HUES6 (cell line): Measurements from ENCODE around the gene GPBP1L1.

Source experiments
- H3K27ac ChIP-seq: 2 replicates; pipeline ENCODE4 v1.7.0; 2013; ENCODE audit warnings: low read depth, mild to moderate bottlenecking, low read length, inconsistent platforms
- H3K27me3 ChIP-seq: 2 replicates; pipeline ENCODE4 v1.6.1; 2013; ENCODE audit warnings: low read length; ENCODE audit not compliant: control insufficient read depth, insufficient read depth
- H3K36me3 ChIP-seq: 2 replicates; pipeline ENCODE4 v1.6.1; 2013; ENCODE audit warnings: low read length; ENCODE audit not compliant: control insufficient read depth, insufficient read depth
- H3K4me1 ChIP-seq: 2 replicates; pipeline ENCODE4 v1.6.1; 2013; ENCODE audit warnings: low read length; ENCODE audit not compliant: control insufficient read depth, insufficient read depth
- H3K4me3 ChIP-seq: 2 replicates; pipeline ENCODE4 v1.5.1; 2013; ENCODE audit warnings: low read depth, low read length
- H3K9ac ChIP-seq: one replicate; pipeline ENCODE4 v1.6.1; 2013; ENCODE audit warnings: mild to moderate bottlenecking, low read length
- H3K9me3 ChIP-seq: 2 replicates; pipeline ENCODE4 v1.6.1; 2013; ENCODE audit warnings: low read depth, low read length; ENCODE audit not compliant: control insufficient read depth, insufficient read depth

The GPBP1L1 gene

DNA sequence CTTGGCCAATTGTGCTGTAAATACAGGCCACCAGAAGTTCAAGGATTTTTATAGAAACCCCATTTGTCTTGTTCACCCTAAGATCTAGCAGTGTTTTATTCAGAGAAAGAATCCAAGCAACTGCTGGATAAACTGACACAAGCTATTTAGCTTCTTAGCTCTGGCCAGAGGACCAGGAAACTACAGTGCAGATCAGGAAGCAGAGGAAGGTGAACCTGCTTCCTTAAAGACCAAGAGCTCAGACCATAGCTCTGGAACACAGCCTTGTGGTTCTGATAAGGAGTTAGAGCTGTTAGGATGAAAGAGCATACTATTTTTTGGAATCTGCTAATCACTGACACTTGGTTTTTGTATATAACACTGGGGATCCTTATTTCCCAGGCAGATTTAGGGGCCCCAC is 57.3 kb downstream of the GPBP1L1 start:
- no peak overlapping the region for H3K9ac ChIP-seq
- H3K4me1 ChIP-seq = no peaks in the 10 kb centered on the region
- H3K27me3 ChIP-seq = no peaks in the 10 kb centered on the region
- no peak overlapping the region for H3K4me3 ChIP-seq
- H3K36me3 ChIP-seq = peaks cover 83% of the 10 kb centered on the region
- no peaks in the 10 kb centered on the region for H3K9me3 ChIP-seq
- H3K27ac ChIP-seq = no peak overlapping the region

DNA sequence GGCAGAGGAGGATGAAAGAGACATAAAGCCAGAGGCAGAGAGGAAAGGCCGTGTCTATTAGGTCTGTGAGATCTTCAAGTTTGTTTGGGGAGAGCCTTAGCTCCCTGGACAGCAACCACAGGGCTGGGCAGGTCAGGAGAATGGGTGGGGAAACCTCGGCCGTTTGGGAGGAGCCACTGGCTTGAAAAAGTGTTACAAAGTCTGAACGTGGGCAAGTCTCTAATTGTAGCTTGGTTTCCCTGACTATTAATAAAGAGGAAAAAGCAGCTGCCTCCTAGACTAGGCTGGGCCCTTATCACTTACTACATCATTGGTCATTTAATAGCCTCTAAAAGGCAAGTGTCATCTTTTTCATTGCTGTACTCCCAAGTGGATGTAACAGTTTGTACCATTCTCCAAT is 62.4 kb downstream of the GPBP1L1 start, which contains the start of gene CCDC17:
Gene CCDC17 (minus strand): TSS at position 83 of the 400 bp plus-strand sequence. CDS start 145 bp downstream, outside the sequence.
- no peaks in the 10 kb centered on the region for H3K9me3 ChIP-seq
- H3K4me1 ChIP-seq = no peaks in the 10 kb centered on the region
- H3K36me3 ChIP-seq = peaks cover 64% of the 10 kb centered on the region
- no peak within 1 kb of the TSS for H3K27ac ChIP-seq
- no peaks in the 10 kb centered on the region for H3K27me3 ChIP-seq
- H3K4me3 ChIP-seq = no peak within 1 kb of the TSS
- H3K9ac ChIP-seq = no peak within 1 kb of the TSS

DNA sequence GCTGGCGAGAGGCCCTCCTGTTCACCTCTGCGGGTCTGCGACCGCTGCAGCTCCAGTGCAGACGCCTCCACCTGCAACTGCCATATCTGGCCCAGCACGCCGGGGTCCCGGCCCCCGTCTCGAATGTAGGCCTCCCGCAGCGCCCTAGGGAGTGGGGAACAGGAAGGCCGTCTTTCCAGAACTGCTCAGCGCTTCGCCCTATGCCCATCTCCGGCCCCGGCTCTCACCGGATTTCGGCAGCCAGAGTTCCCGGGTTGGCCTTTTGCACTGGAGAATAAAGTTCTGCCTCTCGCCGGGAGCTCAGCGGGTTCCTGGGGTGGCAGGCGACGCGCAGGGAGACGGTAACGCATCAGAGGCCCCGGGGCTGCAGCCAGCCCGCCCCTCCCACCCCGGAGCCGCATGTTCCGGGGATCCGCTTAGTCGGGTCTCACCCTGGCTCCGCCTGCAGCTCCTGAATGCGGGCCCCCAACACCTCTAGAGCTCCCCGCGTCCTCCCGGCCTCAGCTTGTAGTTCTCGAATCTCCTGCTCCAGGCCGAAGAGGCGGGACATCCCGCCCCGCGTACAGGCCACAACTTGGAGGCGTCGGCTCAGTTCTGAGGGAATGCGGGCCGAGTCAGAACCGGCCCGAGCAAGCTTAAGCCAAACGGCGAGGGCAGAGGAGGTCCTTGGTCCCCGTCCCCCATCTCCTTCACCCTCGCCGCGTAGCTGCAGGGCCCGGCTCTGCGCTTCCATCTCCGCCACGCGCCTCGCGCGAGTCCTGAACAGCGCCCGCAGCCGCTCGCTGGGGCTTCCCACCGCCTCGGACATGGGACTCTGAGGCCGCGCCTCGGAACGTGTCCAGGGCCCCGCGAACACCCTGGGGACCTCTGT is 63.6 kb downstream of the GPBP1L1 start:
- Histone ChIP-seq H3K27me3 (no peaks in the 10 kb centered on the region), H3K4me3 (no peak overlapping the region), H3K9ac (no peak overlapping the region), H3K9me3 (no peaks in the 10 kb centered on the region), H3K4me1 (no peaks in the 10 kb centered on the region), H3K27ac (no peak overlapping the region), H3K36me3 (peaks cover 62% of the 10 kb centered on the region)

DNA sequence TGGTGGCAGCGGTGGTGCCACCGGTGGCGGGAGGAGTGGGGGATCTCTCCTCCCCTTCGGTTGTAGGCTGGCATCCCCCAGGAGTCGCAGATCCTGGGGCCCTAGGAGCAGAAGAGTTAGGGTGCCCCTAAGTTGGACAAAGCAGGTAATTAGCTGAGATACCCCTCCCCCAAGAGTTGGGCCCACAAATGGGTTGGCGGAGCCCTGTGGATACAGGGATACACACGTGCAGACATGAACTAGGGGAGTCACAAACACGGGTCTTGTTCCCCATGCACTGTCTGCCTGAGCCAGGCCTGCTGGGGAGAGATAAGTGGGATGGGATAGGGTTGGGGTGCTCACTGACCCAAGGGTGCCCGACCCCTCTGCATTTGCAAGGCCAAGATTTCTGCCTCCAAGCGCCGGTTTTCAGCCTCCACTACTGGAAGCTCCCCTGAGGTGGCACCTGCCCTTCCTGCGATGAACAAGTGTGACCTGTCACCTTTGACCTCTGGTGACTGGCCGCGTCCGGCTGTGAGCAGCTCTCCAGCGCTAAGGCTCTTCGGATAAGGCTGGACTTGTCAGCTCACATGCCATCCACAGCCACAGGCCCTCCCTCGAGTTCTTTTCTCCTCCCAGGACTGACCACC is 64.3 kb downstream of the GPBP1L1 start:
- H3K9me3 ChIP-seq = no peaks in the 10 kb centered on the region
- H3K9ac ChIP-seq = no peak overlapping the region
- H3K4me1 ChIP-seq = no peaks in the 10 kb centered on the region
- no peak overlapping the region for H3K27ac ChIP-seq
- H3K27me3 ChIP-seq = no peaks in the 10 kb centered on the region
- peaks cover 64% of the 10 kb centered on the region for H3K36me3 ChIP-seq
- no peak overlapping the region for H3K4me3 ChIP-seq

DNA sequence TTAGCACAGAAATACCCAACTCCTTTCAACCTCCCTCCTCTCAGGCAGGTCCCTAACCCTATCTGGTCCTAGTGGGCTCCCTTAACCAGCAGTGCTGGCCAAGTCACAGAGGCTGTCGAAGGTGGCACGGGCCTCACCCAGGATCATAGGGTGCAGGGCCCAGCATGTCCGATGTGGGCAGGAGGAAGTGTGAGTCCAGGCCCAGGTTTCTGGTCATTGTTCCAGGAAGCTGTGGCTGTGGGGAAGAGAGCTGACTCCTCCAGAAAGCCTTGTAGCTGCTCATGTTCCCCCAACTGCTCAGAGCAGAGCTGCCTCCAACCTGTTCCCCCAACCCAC is 64.9 kb downstream of the GPBP1L1 start:
- H3K9me3 ChIP-seq = no peaks in the 10 kb centered on the region
- H3K4me1 ChIP-seq = no peaks in the 10 kb centered on the region
- H3K27ac ChIP-seq = no peak overlapping the region
- H3K4me3 ChIP-seq = no peak overlapping the region
- H3K9ac ChIP-seq = no peak overlapping the region
- no peaks in the 10 kb centered on the region for H3K27me3 ChIP-seq
- peaks cover 66% of the 10 kb centered on the region for H3K36me3 ChIP-seq

DNA sequence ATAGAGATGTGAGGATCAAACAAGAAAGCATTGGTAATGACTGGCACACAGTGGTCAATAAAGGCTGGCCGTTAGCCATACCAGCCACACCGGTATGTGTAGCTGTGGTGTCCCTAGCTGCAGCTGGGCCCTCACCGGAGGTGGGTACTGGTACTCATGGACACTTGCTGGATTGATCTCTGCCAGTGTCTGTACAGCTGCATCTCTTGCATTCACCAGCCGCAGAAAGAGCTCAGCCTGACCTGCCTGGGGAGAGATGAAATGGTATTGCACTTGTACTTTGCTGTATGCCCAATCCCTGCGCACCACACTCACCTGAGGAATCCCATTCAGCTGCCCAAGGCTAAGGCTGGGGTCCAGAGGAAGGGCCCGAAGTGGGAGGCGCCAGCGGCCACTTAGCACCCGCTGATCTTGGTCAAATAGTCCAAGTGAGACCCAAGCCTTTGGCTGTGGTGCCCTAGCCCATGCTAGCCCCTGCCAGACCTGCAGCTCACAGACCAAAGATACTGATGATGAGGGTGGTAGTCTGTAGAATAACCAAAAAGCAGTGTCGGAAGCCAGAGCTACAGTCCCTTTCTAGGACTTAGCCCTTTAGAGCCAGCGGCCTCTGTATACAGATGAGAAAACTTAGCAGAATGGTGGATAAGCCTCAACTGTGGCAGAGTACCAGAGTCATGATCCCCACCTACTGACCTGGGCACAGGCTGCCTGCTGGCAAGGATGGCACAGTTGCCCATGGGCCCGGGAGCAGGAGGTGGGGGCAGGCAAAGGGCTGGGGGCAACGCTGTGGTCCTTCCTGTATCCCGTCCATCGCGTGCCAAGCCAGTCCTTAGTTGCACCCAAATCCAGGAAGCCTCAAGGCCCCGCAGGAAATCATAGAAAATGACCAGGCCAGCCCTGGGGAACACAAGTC is 65.5 kb downstream of the GPBP1L1 start:
- H3K9me3 ChIP-seq = no peaks in the 10 kb centered on the region
- H3K4me3 ChIP-seq = no peak overlapping the region
- no peak overlapping the region for H3K27ac ChIP-seq
- H3K36me3 ChIP-seq = peaks cover 68% of the 10 kb centered on the region
- H3K4me1 ChIP-seq = no peaks in the 10 kb centered on the region
- H3K27me3 ChIP-seq = no peaks in the 10 kb centered on the region
- H3K9ac ChIP-seq = no peak overlapping the region

DNA sequence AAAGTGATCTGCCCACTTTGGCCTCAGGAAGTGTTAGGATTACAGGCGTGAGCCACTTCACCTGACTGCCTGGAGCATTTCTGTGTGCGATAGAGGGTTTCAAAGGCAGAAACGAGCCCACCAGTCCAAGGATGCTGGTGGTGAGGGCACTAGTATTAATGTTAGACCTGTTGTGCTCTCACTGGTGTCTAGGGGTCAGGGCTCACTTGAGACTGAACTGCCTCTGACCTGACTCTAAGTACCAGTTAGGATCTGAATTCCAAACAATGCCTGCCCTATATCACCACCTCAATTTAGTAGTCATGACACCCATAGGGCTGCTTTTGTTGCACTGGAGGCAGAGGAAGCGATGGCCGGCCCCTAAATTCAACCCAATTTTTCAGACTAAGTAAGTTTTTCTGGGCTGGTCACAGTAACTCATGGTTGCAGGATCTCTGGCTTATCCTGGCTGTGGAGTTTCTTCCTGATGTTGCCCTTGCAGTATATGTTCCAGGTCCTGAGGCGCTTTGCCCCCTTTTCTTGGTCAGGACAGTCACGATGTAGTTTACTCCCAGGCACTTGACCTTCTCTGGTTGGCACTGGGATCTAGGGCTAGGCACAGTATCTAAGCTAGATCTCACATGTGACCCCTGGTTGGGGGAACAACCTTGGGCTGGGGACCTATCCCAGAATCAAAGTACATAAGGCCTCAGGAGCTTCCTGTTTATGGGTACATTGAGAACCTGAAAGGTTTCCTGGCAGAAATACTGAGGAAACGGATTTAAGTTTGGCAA is 67.0 kb downstream of the GPBP1L1 start:
- Histone ChIP-seq H3K36me3 (peaks cover 77% of the 10 kb centered on the region), H3K27me3 (no peaks in the 10 kb centered on the region), H3K4me3 (no peak overlapping the region), H3K9ac (no peak overlapping the region), H3K9me3 (no peaks in the 10 kb centered on the region), H3K4me1 (no peaks in the 10 kb centered on the region), H3K27ac (no peak overlapping the region)

DNA sequence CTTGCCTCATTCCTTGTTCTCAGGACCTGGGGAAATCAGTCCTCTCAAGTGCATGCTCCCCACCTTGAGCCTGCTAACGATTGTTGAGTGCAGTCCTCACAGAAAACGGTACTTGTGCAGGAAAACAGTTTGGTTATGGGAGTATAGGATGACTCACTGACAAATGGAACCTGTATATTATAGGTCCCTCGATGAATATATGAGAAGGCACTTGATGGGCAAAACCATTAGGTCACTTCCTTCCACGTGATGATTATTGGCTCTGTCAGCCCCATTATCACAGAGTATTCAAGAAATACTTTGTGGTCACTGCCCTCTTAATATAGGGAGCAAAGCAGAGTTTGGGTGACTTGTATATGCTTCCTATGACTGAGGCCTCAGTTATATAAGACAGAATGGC is 68.7 kb downstream of the GPBP1L1 start:
- no peak overlapping the region for H3K27ac ChIP-seq
- no peak overlapping the region for H3K4me3 ChIP-seq
- no peaks in the 10 kb centered on the region for H3K27me3 ChIP-seq
- no peaks in the 10 kb centered on the region for H3K9me3 ChIP-seq
- H3K9ac ChIP-seq = no peak overlapping the region
- no peaks in the 10 kb centered on the region for H3K4me1 ChIP-seq
- H3K36me3 ChIP-seq = peaks cover 84% of the 10 kb centered on the region

DNA sequence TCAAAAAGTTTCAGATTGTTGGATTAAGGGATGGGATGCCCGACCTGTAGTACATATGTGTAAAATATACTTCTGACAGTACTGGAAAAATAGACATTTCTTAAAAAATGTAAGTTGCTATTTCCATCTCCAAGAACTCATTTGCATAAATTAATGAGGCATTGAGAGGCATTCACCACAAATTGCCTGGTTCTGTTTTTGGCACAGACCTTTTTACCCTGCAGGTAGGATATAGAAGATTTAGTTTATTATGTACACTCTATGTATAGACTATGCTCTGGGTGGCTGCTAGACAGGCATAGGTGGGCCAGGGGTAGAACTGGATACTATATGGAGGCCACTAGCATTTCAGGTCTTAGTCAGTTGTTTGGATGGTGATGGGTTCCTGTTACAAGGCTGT is 70.4 kb downstream of the GPBP1L1 start:
- no peak overlapping the region for H3K4me3 ChIP-seq
- no peaks in the 10 kb centered on the region for H3K27me3 ChIP-seq
- H3K27ac ChIP-seq = no peak overlapping the region
- no peak overlapping the region for H3K9ac ChIP-seq
- peaks cover 90% of the 10 kb centered on the region for H3K36me3 ChIP-seq
- no peaks in the 10 kb centered on the region for H3K9me3 ChIP-seq
- H3K4me1 ChIP-seq = no peaks in the 10 kb centered on the region

DNA sequence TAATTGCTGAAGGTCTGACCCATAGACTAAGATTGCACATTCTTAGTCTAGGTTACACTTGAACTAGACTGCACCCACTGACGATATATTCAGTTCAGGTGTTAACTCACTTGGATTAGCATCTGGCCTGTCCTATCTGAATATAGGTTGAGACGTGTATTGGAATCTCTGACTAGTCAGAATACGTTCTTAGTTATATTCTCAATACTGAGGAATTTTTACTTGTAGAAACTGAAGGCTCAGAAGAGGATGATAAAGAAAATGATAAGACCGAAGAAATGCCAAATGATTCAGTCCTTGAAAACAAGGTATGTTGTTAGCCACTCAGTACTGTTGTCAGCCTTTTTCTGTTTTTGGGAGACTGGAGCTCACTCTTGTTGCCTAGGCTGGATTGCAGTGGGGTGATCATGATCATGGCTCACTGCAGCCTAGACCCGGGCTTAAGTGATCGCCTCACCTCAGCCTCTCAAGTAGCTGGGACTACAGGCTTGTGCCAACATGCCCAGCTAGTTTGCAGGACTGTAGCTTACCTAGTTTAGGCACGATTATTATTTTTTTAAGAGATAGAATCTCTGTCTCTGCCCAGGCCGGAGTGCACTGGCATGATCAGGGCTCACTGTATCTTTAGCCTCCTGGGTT is 73.3 kb downstream of the GPBP1L1 start:
- Histone ChIP-seq H3K9me3 (no peaks in the 10 kb centered on the region), H3K4me3 (no peak overlapping the region), H3K36me3 (peaks cover 97% of the 10 kb centered on the region)

More for the DNA sequence above, 73.3 kb downstream of the GPBP1L1 start:
- H3K27me3 ChIP-seq = no peaks in the 10 kb centered on the region
- H3K9ac ChIP-seq = no peak overlapping the region
- no peak overlapping the region for H3K27ac ChIP-seq
- H3K4me1 ChIP-seq = no peaks in the 10 kb centered on the region
